ENCODE data around the gene HTR4.

GRCh38 chr5:148492351-148492750 is 162.0 kb downstream of the HTR4 start:
- TF ChIP-seq CTCF (IDR thresholded peaks at IDR 0.05) (no peak), POLR2A (IDR thresholded peaks at IDR 0.05) (no peak)

All from body of pancreas (tissue), 4 donors.